ENCODE data around the gene TIMM23.
A peak's percentile ranks its signal among the peaks of the same experiment; 100 is the strongest.
"Not testable (repeated sequence)": the region's sequence is repeated elsewhere in the genome, so short reads cannot be mapped to it uniquely, and the experiment has no call there.

Gene TIMM23

GRCh38 chr10:45956634-45957033, 15.7 kb upstream of the TIMM23 start:
- not testable (repeated sequence) for H3K27ac ChIP-seq (ENCODE audit: low read depth, low read length); H3K36me3 ChIP-seq (ENCODE audit: control insufficient read depth in 5 of 5, insufficient read depth in 5 of 5, low read length in 5 of 5); H3K27me3 ChIP-seq (ENCODE audit: control insufficient read depth in 5 of 5, insufficient read depth in 4 of 5, low read length in 5 of 5)

GRCh38 chr10:45957928-45958327, 14.4 kb upstream of the TIMM23 start:
- H3K27me3 ChIP-seq (ENCODE audit: control insufficient read depth in 5 of 5, insufficient read depth in 4 of 5, low read length in 5 of 5); H3K9ac ChIP-seq (ENCODE audit: low read length in 5 of 5); H3K36me3 ChIP-seq (ENCODE audit: control insufficient read depth in 5 of 5, insufficient read depth in 5 of 5, low read length in 5 of 5); H3K4me1 ChIP-seq (ENCODE audit: control insufficient read depth in 5 of 5, insufficient read depth in 5 of 5, low read length in 5 of 5); H3K4me3 ChIP-seq (ENCODE audit: low read depth in 1 of 5, low read length in 5 of 5); H3K27ac ChIP-seq (ENCODE audit: low read depth, low read length); H3K9me3 ChIP-seq (ENCODE audit: control insufficient read depth in 5 of 5, low read length in 5 of 5): not testable (repeated sequence)

More at GRCh38 chr10:45956634-45957033, 15.7 kb upstream of the TIMM23 start:
- not testable (repeated sequence) for H3K4me3 ChIP-seq (ENCODE audit: low read depth in 1 of 5, low read length in 5 of 5); H3K9ac ChIP-seq (ENCODE audit: low read length in 5 of 5); H3K9me3 ChIP-seq (ENCODE audit: control insufficient read depth in 5 of 5, low read length in 5 of 5); H3K4me1 ChIP-seq (ENCODE audit: control insufficient read depth in 5 of 5, insufficient read depth in 5 of 5, low read length in 5 of 5)

GRCh38 chr10:45962686-45963452, 9.4 kb upstream of the TIMM23 start:
- H3K27me3 ChIP-seq (ENCODE audit: control insufficient read depth in 5 of 5, insufficient read depth in 4 of 5, low read length in 5 of 5); H3K9me3 ChIP-seq (ENCODE audit: control insufficient read depth in 5 of 5, low read length in 5 of 5); H3K9ac ChIP-seq (ENCODE audit: low read length in 5 of 5); H3K27ac ChIP-seq (ENCODE audit: low read depth, low read length); H3K36me3 ChIP-seq (ENCODE audit: control insufficient read depth in 5 of 5, insufficient read depth in 5 of 5, low read length in 5 of 5); H3K4me3 ChIP-seq (ENCODE audit: low read depth in 1 of 5, low read length in 5 of 5); H3K4me1 ChIP-seq (ENCODE audit: control insufficient read depth in 5 of 5, insufficient read depth in 5 of 5, low read length in 5 of 5): not testable (repeated sequence)

DNA sequence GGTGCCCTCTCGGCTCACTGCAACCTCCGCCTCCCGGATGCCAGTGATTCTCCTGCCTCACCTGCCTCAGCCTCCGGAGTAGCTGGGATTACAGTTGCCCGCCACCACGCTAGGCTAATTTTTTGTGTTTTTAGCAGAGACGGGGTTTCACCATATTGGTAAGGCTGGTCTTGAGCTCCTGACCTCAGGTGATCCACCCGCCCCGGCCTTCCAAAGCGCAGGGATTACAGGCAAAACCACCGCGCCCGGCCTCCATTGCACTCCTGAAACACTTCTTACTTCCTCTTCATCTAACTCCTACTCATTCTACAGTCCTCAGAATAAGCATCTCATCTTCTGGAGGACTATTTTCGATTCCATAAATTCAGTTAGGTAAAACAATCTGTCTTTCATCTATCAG, 1.3 kb upstream of the TIMM23 start:
- peak overlapping the region in 3 of 5 donors; percentile 79 to 91 (median 89) for H3K9ac ChIP-seq (ENCODE audit: low read length in 5 of 5)
- not testable (repeated sequence) for H3K27me3 ChIP-seq (ENCODE audit: control insufficient read depth in 5 of 5, insufficient read depth in 4 of 5, low read length in 5 of 5)
- peak overlapping the region in 3 of 5 donors; percentile 67 to 86 (median 74) for H3K4me3 ChIP-seq (ENCODE audit: low read depth in 1 of 5, low read length in 5 of 5)

DNA sequence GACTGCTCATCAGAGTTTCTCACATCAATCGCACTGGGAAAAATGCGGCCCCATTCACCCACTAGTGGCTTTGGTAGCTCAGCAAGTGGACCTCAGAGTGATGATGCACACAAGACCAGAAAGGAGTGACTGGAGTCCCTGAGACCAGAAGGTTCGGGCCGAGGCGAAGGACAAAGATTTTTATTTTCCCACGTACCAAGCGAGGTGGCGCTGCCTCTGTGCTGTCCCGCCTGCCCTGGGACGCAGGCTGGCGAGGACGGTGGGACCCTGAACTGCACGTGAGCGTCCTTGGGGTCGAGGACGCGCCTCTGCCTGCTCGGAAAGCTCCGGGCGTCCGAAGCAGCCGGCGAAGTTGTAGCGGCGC, 565 bp upstream of the TIMM23 start:
- Histone ChIP-seq H3K9ac (ENCODE audit: low read length in 5 of 5) (peak overlapping the region in 4 of 5 donors; percentile 66 to 91 (median 84)), H3K4me3 (ENCODE audit: low read depth in 1 of 5, low read length in 5 of 5) (peak overlapping the region; percentile 67 to 86 (median 76)), H3K4me1 (ENCODE audit: control insufficient read depth in 5 of 5, insufficient read depth in 5 of 5, low read length in 5 of 5) (peaks cover 2 to 27% (median 18%) of the 10 kb centered on the region in 5 donors), H3K27ac (ENCODE audit: low read depth, low read length) (peak overlapping the region; percentile 77)
- H3K36me3 ChIP-seq (ENCODE audit: control insufficient read depth in 5 of 5, insufficient read depth in 5 of 5, low read length in 5 of 5); H3K9me3 ChIP-seq (ENCODE audit: control insufficient read depth in 5 of 5, low read length in 5 of 5); H3K27me3 ChIP-seq (ENCODE audit: control insufficient read depth in 5 of 5, insufficient read depth in 4 of 5, low read length in 5 of 5): not testable (repeated sequence)

More for the DNA sequence above, 1.3 kb upstream of the TIMM23 start:
- H3K27ac ChIP-seq (ENCODE audit: low read depth, low read length); H3K9me3 ChIP-seq (ENCODE audit: control insufficient read depth in 5 of 5, low read length in 5 of 5); H3K36me3 ChIP-seq (ENCODE audit: control insufficient read depth in 5 of 5, insufficient read depth in 5 of 5, low read length in 5 of 5): not testable (repeated sequence)
- H3K4me1 ChIP-seq (ENCODE audit: control insufficient read depth in 5 of 5, insufficient read depth in 5 of 5, low read length in 5 of 5), result peaks cover 2 to 27% (median 18%) of the 10 kb centered on the region in 5 donors

DNA sequence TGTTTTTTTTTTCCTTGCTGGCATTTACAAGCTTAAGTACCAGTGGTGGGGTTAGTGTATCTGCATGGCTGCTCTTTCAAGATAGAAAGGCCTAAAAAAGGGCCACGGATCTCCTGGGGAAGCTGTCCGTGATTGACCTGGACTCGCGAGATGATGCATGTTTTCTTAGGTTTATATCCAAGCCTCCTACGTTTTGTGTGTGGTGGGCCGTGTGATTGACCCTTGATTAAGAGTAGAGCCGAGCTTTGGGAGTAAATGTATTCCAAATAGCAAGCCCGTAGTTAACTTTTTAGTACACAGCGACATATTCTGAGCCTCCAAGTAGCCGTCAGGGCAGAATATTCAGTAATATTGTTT, 502 bp downstream of the TIMM23 start:
- H3K36me3 ChIP-seq (ENCODE audit: control insufficient read depth in 5 of 5, insufficient read depth in 5 of 5, low read length in 5 of 5); H3K9me3 ChIP-seq (ENCODE audit: control insufficient read depth in 5 of 5, low read length in 5 of 5); H3K27me3 ChIP-seq (ENCODE audit: control insufficient read depth in 5 of 5, insufficient read depth in 4 of 5, low read length in 5 of 5): not testable (repeated sequence)
- Histone ChIP-seq H3K9ac (ENCODE audit: low read length in 5 of 5) (peak overlapping the region; percentile 73 to 92 (median 89)), H3K4me1 (ENCODE audit: control insufficient read depth in 5 of 5, insufficient read depth in 5 of 5, low read length in 5 of 5) (peaks cover 2 to 27% (median 18%) of the 10 kb centered on the region in 5 donors), H3K27ac (ENCODE audit: low read depth, low read length) (peak overlapping the region; percentile 77), H3K4me3 (ENCODE audit: low read depth in 1 of 5, low read length in 5 of 5) (peak overlapping the region; percentile 74 to 88 (median 80))

GRCh38 chr10:45974041-45974440, 1.8 kb downstream of the TIMM23 start:
- H3K36me3 ChIP-seq (ENCODE audit: control insufficient read depth in 5 of 5, insufficient read depth in 5 of 5, low read length in 5 of 5); H3K27me3 ChIP-seq (ENCODE audit: control insufficient read depth in 5 of 5, insufficient read depth in 4 of 5, low read length in 5 of 5); H3K9me3 ChIP-seq (ENCODE audit: control insufficient read depth in 5 of 5, low read length in 5 of 5); H3K27ac ChIP-seq (ENCODE audit: low read depth, low read length); H3K4me3 ChIP-seq (ENCODE audit: low read depth in 1 of 5, low read length in 5 of 5): not testable (repeated sequence)
- Histone ChIP-seq H3K9ac (ENCODE audit: low read length in 5 of 5) (peak overlapping the region in 1 of 5 donors; percentile 39), H3K4me1 (ENCODE audit: control insufficient read depth in 5 of 5, insufficient read depth in 5 of 5, low read length in 5 of 5) (peaks cover 2 to 27% (median 18%) of the 10 kb centered on the region in 5 donors)

- H3K4me3 ChIP-seq (ENCODE audit: low read depth in 1 of 5, low read length in 5 of 5); H3K9ac ChIP-seq (ENCODE audit: low read length in 5 of 5); H3K27ac ChIP-seq (ENCODE audit: low read depth, low read length); H3K36me3 ChIP-seq (ENCODE audit: control insufficient read depth in 5 of 5, insufficient read depth in 5 of 5, low read length in 5 of 5); H3K4me1 ChIP-seq (ENCODE audit: control insufficient read depth in 5 of 5, insufficient read depth in 5 of 5, low read length in 5 of 5); H3K9me3 ChIP-seq (ENCODE audit: control insufficient read depth in 5 of 5, low read length in 5 of 5); H3K27me3 ChIP-seq (ENCODE audit: control insufficient read depth in 5 of 5, insufficient read depth in 4 of 5, low read length in 5 of 5): not testable (repeated sequence)
These were observed 6.3 kb downstream of the TIMM23 start for GRCh38 chr10:45978554-45978953.

DNA sequence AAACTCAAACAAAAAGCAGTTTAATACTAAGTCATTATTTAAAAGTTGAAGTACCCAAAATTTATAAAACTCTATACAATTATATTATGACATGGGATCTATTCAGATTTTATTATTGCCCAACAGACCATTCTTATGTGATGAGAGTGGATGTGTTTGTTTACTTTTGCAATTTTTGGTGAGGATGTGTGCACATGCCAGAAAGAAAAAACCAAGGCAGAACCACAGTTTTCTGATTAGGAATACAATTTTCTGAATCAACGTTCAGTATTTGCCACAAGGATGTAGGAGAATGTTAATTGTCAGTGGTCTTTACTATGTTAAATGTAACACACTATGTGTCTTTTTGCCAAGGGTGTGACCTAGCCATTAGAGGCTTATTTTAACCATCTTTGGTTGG, 9.1 kb downstream of the TIMM23 start:
- not testable (repeated sequence) for H3K9me3 ChIP-seq (ENCODE audit: control insufficient read depth in 5 of 5, low read length in 5 of 5); H3K27ac ChIP-seq (ENCODE audit: low read depth, low read length); H3K4me1 ChIP-seq (ENCODE audit: control insufficient read depth in 5 of 5, insufficient read depth in 5 of 5, low read length in 5 of 5); H3K4me3 ChIP-seq (ENCODE audit: low read depth in 1 of 5, low read length in 5 of 5); H3K27me3 ChIP-seq (ENCODE audit: control insufficient read depth in 5 of 5, insufficient read depth in 4 of 5, low read length in 5 of 5); H3K9ac ChIP-seq (ENCODE audit: low read length in 5 of 5); H3K36me3 ChIP-seq (ENCODE audit: control insufficient read depth in 5 of 5, insufficient read depth in 5 of 5, low read length in 5 of 5)

GRCh38 chr10:45983538-45984186, 11.4 kb downstream of the TIMM23 start:
- not testable (repeated sequence) for H3K27ac ChIP-seq (ENCODE audit: low read depth, low read length); H3K4me3 ChIP-seq (ENCODE audit: low read depth in 1 of 5, low read length in 5 of 5); H3K9ac ChIP-seq (ENCODE audit: low read length in 5 of 5); H3K4me1 ChIP-seq (ENCODE audit: control insufficient read depth in 5 of 5, insufficient read depth in 5 of 5, low read length in 5 of 5); H3K27me3 ChIP-seq (ENCODE audit: control insufficient read depth in 5 of 5, insufficient read depth in 4 of 5, low read length in 5 of 5); H3K9me3 ChIP-seq (ENCODE audit: control insufficient read depth in 5 of 5, low read length in 5 of 5)
- H3K36me3 ChIP-seq (ENCODE audit: control insufficient read depth in 5 of 5, insufficient read depth in 5 of 5, low read length in 5 of 5), result peaks cover 3 to 13% (median 6%) of the 10 kb centered on the region in 5 donors

All from subcutaneous abdominal adipose tissue (tissue), 5 donors.